ENCODE data around the gene DPY19L3.

The DPY19L3 gene

GRCh38 chr19:32380269-32380668 is 25.3 kb upstream of the DPY19L3 start:
- DNase-seq (ENCODE audit: low spot score): no peak
- TF ChIP-seq CTCF (IDR thresholded peaks at IDR 0.05; ENCODE audit: extremely low read depth, missing control alignments): no peak

GRCh38 chr19:32387701-32388392 is 17.7 kb upstream of the DPY19L3 start:
- no peak for TF ChIP-seq CTCF (IDR thresholded peaks at IDR 0.05; ENCODE audit: extremely low read depth, missing control alignments)
- no peak for DNase-seq (ENCODE audit: low spot score)

GRCh38 chr19:32388393-32388855 is 17.1 kb upstream of the DPY19L3 start:
- TF ChIP-seq CTCF (IDR thresholded peaks at IDR 0.05; ENCODE audit: extremely low read depth, missing control alignments): no peak
- no peak for DNase-seq (ENCODE audit: low spot score)

- DNase-seq (ENCODE audit: low spot score): no peak
- TF ChIP-seq CTCF (IDR thresholded peaks at IDR 0.05; ENCODE audit: extremely low read depth, missing control alignments): no peak
Measured at GRCh38 chr19:32392901-32393300, 12.7 kb upstream of the DPY19L3 start.

- no peak for DNase-seq (ENCODE audit: low spot score)
- TF ChIP-seq CTCF (IDR thresholded peaks at IDR 0.05; ENCODE audit: extremely low read depth, missing control alignments): no peak
Measured at GRCh38 chr19:32396046-32396652, 9.4 kb upstream of the DPY19L3 start.

GRCh38 chr19:32397671-32398101 is 7.9 kb upstream of the DPY19L3 start:
- DNase-seq (ENCODE audit: low spot score): no peak
- TF ChIP-seq CTCF (IDR thresholded peaks at IDR 0.05; ENCODE audit: extremely low read depth, missing control alignments): no peak

GRCh38 chr19:32401992-32402391 is 3.6 kb upstream of the DPY19L3 start:
- no peak for DNase-seq (ENCODE audit: low spot score)
- no peak for TF ChIP-seq CTCF (IDR thresholded peaks at IDR 0.05; ENCODE audit: extremely low read depth, missing control alignments)

All from GM20000 (cell line).